Osteoblast (primary cell): ENCODE measurements around the gene TIAM2. TPM values are rescaled to one million over a fixed set of nuclear protein-coding genes. Genes with fewer than 3 reads are reported as not detected.

Source experiments
- DNase-seq: peaks from one replicate; pipeline ENCODE4 v3.0.0; 2011; ENCODE audit warnings: low spot score, mixed read lengths; ENCODE audit not compliant: insufficient read length; ENCODE audit errors: missing footprints
- H2AFZ ChIP-seq: 2 replicates; pipeline ENCODE4 v1.6.0; 2011; ENCODE audit warnings: mild to moderate bottlenecking, low read length
- H3K27ac ChIP-seq: 2 replicates; pipeline ENCODE4 v1.5.1; 2011; ENCODE audit warnings: mild to moderate bottlenecking, low read depth, low read length, moderate library complexity
- H3K27me3 ChIP-seq: 2 replicates; pipeline ENCODE4 v1.6.0; 2012; ENCODE audit warnings: mild to moderate bottlenecking, control low read depth, inconsistent platforms, low read length, moderate library complexity; ENCODE audit not compliant: insufficient read depth
- H3K36me3 ChIP-seq: 2 replicates; pipeline ENCODE4 v1.5.1; 2011; ENCODE audit warnings: mild to moderate bottlenecking, low read length, control low read depth, moderate library complexity; ENCODE audit not compliant: insufficient read depth
- H3K4me1 ChIP-seq: 2 replicates; pipeline ENCODE4 v1.5.1; 2011; ENCODE audit warnings: mild to moderate bottlenecking, low read length, control low read depth, moderate library complexity; ENCODE audit not compliant: insufficient read depth
- H3K4me2 ChIP-seq: 2 replicates; pipeline ENCODE4 v1.6.0; 2011; ENCODE audit warnings: mild to moderate bottlenecking, low read length; ENCODE audit not compliant: insufficient read depth
- H3K4me3 ChIP-seq: fragments of 200-600 bp; sonication (generic); 3 replicates; pipeline ENCODE4 v1.5.1; 2012; ENCODE audit warnings: mild to moderate bottlenecking, low read length, inconsistent platforms; ENCODE audit not compliant: insufficient read depth
- H3K79me2 ChIP-seq: 2 replicates; pipeline ENCODE4 v1.6.0; 2012; ENCODE audit warnings: mild to moderate bottlenecking, low read length, control low read depth, inconsistent platforms; ENCODE audit not compliant: insufficient read depth
- H3K9me3 ChIP-seq: 2 replicates; pipeline ENCODE4 v1.5.1; 2011; ENCODE audit warnings: low read depth, low read length, control low read depth
- H4K20me1 ChIP-seq: 2 replicates; pipeline ENCODE4 v1.6.0; 2012; ENCODE audit warnings: mild to moderate bottlenecking, low read length, control low read depth; ENCODE audit not compliant: insufficient read depth
- CTCF ChIP-seq: IDR thresholded peaks from 2 replicates; pipeline ENCODE4 v1.5.1; 2011; ENCODE audit warnings: mild to moderate bottlenecking, low read depth, low read length, moderate library complexity; ENCODE audit errors: extremely low read depth
- total RNA-seq: library from RNA; depleted of rRNA; stranded (reverse); fragments of >200 nt; gene quantifications from 2 replicates; pipeline ENCODE4 v1.2.3, GENCODE V29; 2012

The TIAM2 gene
- total RNA-seq, 1 donor: 31.8 TPM

GRCh38 chr6:155103816-155104366 is 108.8 kb downstream of the TIAM2 start:
- no peak for TF ChIP-seq CTCF
- H3K4me1 ChIP-seq: peaks cover 40% of the 10 kb centered on the region
- no peaks in the 10 kb centered on the region for H3K27me3 ChIP-seq
- H3K9me3 ChIP-seq: no peaks in the 10 kb centered on the region
- no peaks in the 10 kb centered on the region for H3K36me3 ChIP-seq
- no peak overlapping the region for H3K4me2 ChIP-seq
- H3K79me2 ChIP-seq: peaks cover 17% of the 10 kb centered on the region
- DNase-seq: peak; percentile 35
- H4K20me1 ChIP-seq: no peaks in the 10 kb centered on the region
- H3K27ac ChIP-seq: peak overlapping the region; percentile 53
- no peak overlapping the region for H2AFZ ChIP-seq
- H3K4me3 ChIP-seq: no peak overlapping the region

GRCh38 chr6:155106456-155107115 is 111.5 kb downstream of the TIAM2 start:
- Histone ChIP-seq H3K4me1 (peaks cover 40% of the 10 kb centered on the region), H3K27ac (peak overlapping the region; percentile 88), H2AFZ (peak overlapping the region; percentile 69), H3K79me2 (peaks cover 43% of the 10 kb centered on the region), H4K20me1 (no peaks in the 10 kb centered on the region), H3K9me3 (no peaks in the 10 kb centered on the region), H3K27me3 (no peaks in the 10 kb centered on the region), H3K4me3 (peak overlapping the region; percentile 71), H3K36me3 (no peaks in the 10 kb centered on the region), H3K4me2 (peak overlapping the region; percentile 74)
- DNase-seq: peak; percentile 86
- no peak for TF ChIP-seq CTCF

- Histone ChIP-seq H3K36me3 (no peaks in the 10 kb centered on the region), H3K27me3 (no peaks in the 10 kb centered on the region), H3K4me2 (peak overlapping the region; percentile 74), H3K79me2 (peaks cover 51% of the 10 kb centered on the region), H4K20me1 (no peaks in the 10 kb centered on the region), H3K27ac (peak overlapping the region; percentile 88), H3K9me3 (no peaks in the 10 kb centered on the region), H3K4me1 (peaks cover 37% of the 10 kb centered on the region), H2AFZ (peak overlapping the region; percentile 69), H3K4me3 (peak overlapping the region; percentile 71)
- TF ChIP-seq CTCF: no peak
- peak; percentile 77 for DNase-seq
These were observed 112.4 kb downstream of the TIAM2 start for GRCh38 chr6:155107432-155108069.
